SHP77 (cell line): ENCODE results near the gene C1orf105.
A peak's percentile ranks its signal among the peaks of the same experiment; 100 is the strongest.
"Not testable (repeated sequence)": the region's sequence is repeated elsewhere in the genome, so short reads cannot be mapped to it uniquely, and the experiment has no call there.

Source experiments
- DNase-seq, 2 experiments: peaks; one replicate each; lab custom pipeline; 2025; lab: John Stamatoyannopoulos, UW

C1orf105 gene

GRCh38 chr1:172427191-172427590 is 6.7 kb downstream of the C1orf105 start:
- DNase-seq: no peak

DNA sequence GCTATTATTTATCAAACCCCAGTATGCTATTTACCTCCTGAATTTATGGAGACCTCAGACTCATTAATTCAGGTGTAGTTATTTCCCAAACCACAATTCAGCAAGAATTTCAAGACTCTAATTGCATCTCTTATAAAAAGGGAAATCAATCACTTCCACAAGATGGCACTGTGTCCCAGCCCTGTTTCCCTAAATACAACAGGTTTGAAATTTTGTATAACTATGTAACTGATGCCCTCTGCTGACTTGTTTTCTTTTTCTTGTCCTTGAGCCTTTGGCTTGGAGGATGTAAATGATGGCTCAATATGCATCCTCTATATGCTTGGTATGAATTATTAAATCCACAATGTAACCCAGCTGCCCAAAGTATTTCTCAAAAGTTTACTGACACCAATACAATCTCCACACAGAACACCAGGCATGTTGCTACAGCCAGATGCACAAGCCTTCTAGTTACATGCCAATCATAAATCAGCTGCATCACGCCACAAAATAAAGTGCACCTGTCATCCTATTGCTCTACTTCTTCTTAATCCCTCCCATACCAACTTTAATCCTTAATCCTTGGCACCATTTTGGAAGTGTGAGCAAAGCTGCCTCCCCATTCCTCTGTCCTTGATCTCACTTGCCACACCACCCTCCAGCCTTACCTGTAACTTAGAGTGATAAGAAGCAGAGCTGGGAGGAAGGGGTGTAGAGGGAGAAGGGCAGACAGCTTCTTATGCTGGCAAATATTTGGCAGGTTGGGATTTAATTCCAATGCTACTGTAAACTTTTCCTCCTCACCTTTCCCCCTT is 9.0 kb downstream of the C1orf105 start:
- DNase-seq: peak; percentile 58 to 70

DNA sequence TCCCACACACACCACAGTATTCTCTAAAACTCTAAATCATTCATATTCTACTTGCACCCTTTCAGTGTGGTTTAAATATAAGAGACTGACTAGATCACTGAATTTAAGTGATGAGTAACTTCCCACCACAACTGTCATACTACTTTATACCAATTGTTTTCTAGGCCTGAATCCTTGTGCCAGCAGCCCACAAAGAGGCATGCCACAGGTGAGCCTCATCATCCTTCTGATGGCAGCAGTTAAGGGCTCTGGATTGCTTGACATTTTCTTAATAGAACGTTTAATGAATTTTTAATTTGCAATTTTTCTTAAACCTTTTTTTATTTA is 9.6 kb downstream of the C1orf105 start:
- no peak for DNase-seq

GRCh38 chr1:172431204-172431603 is 10.7 kb downstream of the C1orf105 start:
- no peak for DNase-seq

DNA sequence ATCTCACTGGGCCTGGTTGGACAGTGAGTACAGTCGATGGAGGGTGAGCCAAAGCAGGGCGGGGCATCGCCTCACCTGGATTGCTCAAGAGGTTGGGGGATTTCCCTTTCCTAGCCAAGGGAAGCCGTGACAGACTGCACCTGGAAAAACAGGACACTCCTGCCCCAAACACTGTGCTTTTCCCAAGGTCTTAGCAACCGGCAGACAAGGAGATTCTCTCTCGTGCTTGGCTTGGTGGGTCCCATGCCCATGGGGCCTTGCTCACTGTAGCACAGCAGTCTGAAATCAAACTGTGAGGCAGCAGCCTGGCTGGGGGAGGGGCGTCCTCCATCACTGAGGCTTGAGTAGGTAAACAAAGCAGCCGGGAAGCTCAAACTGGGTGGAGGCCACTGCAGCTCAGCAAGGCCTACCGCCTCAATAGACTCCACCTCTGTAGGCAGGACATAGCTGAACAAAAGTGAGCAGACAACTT is 11.3 kb downstream of the C1orf105 start:
- DNase-seq: no peak

DNA sequence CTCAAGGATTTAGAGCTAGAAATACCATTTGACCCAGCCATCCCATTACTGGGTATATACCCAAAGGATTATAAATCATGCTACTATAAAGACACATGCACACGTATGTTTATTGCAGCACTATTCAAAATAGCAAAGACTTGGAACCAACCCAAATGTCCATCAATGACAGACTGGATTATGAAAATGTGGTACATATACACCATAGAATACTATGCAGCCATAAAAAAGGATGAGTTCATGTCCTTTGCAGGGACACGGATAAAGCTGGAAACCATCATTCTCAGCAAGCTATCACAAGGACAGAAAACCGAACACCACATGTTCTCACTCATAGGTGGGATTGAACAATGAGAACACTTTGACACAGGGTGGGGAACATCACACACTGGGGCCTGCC is 16.7 kb downstream of the C1orf105 start:
- not testable (repeated sequence) for DNase-seq

DNA sequence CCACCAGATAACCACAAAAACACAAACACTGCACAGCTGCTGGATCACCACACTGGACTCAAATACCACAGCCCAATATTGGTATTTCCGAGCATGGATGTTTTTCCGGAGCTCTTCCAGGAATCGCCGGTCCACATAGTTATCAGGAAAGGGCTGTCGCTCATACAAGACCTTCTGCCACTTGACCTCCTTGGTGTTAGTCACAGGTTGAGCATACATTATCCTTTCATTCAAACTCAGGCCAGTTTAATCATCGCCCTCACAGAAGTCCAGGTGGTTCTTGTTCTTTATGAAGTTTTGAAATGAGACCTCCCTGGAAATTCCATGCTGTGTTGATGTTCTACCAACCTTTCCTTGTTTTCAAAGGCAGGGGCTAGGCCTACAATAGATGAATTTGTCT is 21.9 kb downstream of the C1orf105 start:
- DNase-seq: no peak

DNA sequence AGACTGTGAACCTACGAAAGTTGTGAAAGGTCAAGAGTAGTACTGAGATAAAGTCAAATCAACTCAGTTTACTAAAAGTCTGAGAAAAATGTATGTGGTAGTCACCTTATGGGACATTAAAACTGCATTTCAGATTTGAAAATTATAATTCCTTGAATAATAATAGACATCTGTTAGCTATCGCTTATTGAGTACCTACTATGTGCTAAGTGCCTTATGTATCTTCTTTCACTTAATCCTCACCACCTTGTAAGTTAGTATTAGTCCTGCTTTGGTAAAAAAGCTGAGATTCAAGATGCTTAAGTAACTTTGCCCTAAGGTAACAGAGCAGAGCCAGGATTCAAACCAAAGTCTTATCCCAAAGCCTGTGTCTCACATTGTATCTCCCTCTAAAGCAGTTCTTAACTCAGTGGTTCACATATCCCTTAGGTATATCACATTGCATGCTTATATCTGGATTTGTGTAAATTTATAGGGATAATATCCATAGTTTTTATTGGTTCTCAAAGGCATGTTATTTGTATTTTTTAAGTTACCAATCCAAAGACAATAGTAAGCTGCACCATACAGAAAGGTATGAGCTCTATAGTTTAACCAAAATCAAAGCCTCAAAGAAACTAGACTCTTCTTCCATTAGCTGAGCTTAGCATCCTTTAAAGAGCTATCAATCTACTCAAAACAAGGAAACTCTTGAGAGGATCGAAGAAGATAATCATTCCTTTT is 22.5 kb downstream of the C1orf105 start:
- DNase-seq: no peak

DNA sequence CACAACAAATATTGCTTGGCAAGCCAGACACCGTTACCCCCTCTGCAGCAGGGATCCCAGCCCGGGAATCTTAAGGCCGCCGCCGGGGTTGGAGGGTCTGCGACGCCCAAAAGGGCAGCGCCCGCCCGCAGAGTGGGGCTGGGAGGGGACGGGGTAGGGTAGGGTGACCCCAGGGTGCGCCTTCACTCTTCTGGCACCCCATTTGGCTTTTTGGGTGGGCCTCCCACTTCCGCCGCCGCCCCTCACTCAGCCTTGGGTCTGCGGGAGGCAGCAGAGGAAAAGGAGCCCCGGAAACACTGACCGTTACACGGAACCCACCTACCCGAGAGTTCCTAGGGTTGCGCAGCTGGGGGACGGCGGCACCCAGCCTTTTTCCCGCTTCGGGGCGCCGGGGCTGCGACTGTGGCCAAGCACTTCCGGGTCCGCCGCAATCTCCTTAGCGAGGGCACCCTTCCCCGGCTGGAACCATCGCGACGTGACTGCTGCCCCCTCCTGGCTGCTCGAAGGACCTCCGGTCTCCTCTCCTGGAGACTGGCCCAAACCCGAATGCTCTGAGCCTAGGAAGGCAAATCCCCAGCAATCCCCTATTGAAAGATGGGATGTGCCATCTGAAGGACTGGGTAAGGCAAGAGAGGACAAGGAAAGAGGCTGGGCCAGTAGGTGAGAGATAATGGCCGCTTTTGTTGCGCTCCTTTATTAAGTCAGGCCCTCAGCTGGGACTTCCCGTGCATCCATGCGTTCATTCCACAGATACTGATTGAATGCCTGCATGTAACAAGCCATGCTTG is 23.4 kb downstream of the C1orf105 start, which contains the start of gene PIGC:
TSS of gene PIGC (minus strand) at position 404 of the 788 bp plus-strand sequence. CDS start 1,447 bp downstream, outside the sequence.
- DNase-seq: peak; percentile 71 to 89

- no peak for DNase-seq
Measured at GRCh38 chr1:172446547-172446946, 26.1 kb downstream of the C1orf105 start.

- DNase-seq: no peak
Measured at GRCh38 chr1:172447641-172448040, 27.2 kb downstream of the C1orf105 start.

GRCh38 chr1:172448995-172449584 is 28.6 kb downstream of the C1orf105 start:
- no peak for DNase-seq

DNA sequence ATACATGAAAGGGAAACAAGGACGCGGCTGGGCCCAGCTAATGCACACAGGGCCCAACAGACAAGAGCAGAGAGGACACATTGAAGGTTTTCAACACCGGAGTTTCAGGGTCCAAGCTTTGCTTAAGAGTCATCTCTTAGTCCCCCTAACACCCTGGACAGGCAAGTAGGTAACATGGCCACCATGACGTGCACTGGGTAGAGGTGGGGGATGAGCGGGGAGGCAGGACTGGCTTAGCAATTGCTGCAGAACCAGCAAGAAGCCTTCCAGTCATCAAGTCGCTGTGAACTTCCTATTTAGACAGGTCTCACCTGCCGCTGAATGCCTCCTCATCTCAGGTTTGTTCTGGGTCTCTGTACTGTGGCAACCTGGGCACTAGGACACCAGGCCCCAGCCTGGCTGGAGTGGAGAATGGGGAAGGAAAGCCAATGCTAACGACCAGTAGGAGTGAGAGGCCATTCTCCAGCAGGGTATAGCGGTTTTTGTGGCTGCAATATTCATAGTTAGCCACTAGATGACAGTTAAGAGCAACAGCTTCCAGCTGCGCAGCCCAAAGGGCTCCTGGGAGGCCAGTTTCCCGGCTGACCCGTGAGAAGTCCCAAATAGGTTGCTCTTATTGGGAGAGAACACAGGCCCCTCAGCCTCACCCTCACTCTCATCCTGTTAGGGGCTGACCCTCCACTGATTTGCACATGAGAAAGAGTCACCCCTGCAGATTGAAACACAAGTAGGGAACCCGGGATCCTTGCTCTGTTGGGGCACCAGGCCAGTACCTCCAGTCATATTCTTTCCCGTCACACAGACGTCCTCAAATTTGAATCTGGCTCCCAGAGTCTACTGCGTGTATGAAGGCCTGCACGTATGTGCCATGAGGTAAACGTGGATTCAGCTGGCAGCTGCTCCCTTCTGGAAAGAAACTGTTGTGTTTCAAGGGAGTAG is 29.4 kb downstream of the C1orf105 start:
- peak; percentile 77 to 86 for DNase-seq

DNA sequence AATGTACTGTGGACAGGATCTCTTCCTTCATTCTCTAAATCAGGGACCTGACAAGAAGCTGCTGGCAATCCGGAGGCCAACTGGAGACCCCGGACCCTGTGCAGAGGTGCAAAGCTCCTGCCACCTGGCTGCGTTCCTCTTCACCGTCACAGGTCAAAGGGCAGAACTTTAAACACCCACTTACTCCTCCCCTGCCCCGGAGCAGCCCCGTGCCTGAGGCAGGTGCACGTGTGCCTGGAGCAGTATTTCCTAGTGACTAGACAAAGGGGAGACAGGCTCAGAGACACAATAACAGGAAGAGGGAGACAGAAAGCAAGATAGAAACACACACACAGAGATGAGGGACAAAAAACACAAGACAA is 30.0 kb downstream of the C1orf105 start:
- DNase-seq: peak; percentile 56 to 57

DNA sequence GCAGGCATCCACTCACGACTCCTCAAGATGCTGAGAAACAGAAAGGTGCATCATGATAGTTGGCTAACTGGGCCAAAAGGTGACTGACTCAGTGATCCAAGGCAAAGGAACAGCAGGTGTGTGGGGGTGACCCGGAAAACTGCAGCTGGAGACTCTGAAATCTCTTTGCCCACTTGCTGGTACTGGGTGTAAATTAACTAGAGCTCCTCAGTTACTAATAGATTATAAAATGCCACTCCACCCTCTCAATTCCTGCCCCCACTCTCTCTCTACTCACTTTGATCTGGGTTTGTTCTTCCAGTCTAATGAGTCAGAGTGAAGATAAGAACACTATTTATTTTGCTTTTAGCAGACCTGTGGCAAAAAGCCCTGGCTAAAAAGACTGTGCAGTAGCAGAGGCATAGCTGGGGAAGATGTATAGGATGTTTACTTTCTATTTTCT is 30.5 kb downstream of the C1orf105 start:
- DNase-seq: peak in 1 of 2 experiments; percentile 20

GRCh38 chr1:172452536-172453152 is 32.2 kb downstream of the C1orf105 start:
- no peak for DNase-seq

- no peak for DNase-seq
Measured at GRCh38 chr1:172453153-172453545, 32.7 kb downstream of the C1orf105 start.

GRCh38 chr1:172453607-172454006 is 33.1 kb downstream of the C1orf105 start:
- no peak for DNase-seq

DNA sequence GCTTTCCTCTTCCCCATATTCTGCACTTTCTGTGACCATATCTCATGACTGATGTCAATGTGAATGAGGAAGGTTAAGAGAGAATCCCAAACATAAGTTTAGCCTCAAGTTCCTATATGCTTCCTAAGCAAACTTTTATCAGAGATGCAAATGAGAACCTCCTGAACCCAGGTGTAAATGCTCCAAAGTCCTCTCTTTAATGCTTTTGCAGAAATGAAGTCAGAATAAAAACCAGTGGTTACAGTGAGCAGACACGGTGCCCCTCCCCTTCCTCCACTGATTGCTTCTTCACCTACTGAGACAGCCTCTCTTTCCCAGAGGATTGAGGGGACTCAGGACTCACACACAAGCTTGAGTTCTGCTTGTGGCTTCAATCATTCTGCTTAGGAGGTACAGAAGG is 35.0 kb downstream of the C1orf105 start:
- no peak for DNase-seq

DNA sequence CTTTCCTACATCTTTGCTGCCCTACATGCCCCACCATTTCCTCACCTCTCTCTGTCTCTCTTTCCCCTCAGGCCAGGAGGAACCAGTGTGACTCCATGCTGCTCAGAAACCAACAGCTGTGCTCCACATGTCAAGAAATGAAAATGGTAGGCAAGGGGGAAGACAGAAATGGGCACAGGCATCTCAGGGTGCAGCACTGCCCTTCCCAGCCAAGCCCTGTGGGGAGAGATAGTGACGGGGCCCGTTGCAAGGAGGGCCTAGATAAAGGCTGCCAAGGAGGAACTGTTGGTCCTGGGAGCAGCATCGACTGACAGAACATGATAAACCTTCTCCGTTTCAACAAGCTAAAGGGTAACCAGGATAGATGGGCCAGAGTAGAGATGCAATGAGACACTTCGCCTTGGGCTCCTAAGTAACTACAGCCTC is 35.9 kb downstream of the C1orf105 start:
- no peak for DNase-seq
